ENCODE data around the gene DGKE. TPM values are rescaled to one million over a fixed set of nuclear protein-coding genes. Genes with fewer than 3 reads are reported as not detected.

DGKE gene

Small RNAs within 50 kb of the gene (small RNA-seq; reads per million reads assigned to genes)
- gene AC015912.2: not detected
- gene RNU6-1158P: not detected

All from skeletal muscle satellite cell (primary cell).